ENCODE data around the gene MTOR. TPM values are rescaled to one million over a fixed set of nuclear protein-coding genes. Genes with fewer than 3 reads are reported as not detected.
"Not testable (repeated sequence)": the region's sequence is repeated elsewhere in the genome, so short reads cannot be mapped to it uniquely, and the experiment has no call there.

Gene MTOR
- total RNA-seq, 1 donor from 2014 or later = 59.2 TPM

DNA sequence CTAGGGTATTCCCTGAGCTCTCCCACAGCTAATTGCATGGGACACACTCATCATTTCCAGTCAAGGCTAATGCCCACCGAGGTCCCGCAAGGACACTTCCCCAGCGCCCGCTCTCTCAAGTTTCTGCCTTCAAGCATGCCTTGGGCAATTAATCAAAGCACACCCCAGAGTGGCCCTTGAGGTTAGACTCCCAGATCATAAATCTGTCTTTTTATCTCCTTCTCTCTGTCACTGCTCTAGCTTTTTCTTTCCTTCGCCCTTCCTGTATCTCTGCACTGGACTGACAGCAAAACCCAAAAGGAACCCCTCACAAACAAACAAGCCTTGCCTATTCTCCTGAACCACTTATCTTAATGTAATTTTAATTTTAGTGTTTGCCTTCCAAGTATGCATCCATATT is 154.8 kb downstream of the MTOR start:
- no peak for DNase-seq (ENCODE audit: low spot score)

DNA sequence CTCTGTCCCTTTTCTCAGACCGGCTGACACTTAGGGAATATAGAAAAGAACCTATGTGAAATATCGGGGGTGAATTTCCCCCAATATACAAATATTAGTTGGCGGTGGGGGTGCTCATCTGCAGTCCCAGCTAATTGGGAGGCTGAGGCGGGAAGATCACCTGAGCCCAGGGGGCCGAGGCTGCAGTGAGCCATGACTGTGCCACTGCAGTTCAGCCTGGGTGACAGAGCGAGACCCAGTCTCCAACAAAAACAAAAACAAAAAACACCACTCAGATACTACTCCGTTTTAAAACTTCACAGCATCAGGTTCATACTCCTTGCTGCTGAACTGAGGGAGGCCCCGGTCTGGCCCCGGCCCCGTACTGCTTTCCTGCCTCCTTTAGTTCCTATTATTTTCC is 156.8 kb downstream of the MTOR start:
- no peak for DNase-seq (ENCODE audit: low spot score)

DNA sequence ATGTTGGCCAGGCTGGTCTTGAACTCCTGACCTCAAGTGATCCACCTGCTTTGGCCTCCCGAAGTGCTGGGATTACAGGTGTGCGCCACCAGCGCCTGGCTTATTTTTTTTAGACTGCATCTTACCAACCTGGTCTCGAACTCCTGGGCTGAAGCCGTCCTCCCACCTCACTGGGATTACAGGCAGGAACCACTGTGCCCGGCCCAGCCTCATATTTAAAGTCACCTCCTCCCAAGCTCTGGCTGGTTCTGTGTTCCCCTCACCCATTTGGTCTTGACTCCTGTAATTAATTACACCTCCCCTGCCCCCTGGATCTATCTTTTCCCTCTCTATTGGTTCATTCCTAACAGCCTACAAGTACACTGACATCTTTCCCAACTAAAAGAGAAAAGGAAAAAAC is 161.0 kb downstream of the MTOR start:
- no peak for DNase-seq (ENCODE audit: low spot score)

DNA sequence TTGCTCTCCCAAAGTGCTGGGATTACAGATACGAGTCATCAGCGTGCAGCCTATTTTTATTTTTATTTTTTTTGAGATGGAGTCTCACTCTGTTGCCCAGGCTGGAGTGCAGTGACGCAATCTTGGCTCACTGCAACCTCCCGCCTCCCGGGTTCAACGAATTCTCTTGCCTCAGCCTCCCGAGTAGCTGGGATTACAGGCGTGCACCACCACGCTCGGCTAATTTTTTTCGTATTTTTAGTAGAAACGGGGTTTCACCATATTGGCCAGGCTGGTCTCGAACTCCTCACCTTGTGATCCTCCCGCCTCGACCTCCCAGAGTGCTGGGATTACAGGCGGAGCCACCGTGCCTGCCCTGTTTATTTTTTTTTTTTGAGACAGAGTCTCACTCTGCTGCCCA is 161.5 kb downstream of the MTOR start:
- DNase-seq (ENCODE audit: low spot score) = not testable (repeated sequence)

DNA sequence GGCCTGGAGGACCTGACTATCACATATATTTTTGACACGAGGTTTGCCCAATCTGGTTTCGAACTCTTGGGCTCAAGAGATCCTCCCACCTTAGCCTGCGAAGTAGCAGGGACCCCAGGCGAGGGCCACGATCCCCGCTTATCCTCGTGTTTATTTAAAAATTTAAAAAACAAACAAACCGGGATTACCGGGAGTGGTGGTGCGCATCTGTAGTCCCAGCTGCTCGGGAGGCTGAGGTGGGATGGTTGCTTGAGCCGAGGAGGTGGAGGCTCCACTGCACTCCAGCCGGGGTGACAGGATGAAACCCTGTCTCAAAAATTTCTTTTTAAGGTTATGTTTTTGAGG is 162.2 kb downstream of the MTOR start:
- no peak for DNase-seq (ENCODE audit: low spot score)

DNA sequence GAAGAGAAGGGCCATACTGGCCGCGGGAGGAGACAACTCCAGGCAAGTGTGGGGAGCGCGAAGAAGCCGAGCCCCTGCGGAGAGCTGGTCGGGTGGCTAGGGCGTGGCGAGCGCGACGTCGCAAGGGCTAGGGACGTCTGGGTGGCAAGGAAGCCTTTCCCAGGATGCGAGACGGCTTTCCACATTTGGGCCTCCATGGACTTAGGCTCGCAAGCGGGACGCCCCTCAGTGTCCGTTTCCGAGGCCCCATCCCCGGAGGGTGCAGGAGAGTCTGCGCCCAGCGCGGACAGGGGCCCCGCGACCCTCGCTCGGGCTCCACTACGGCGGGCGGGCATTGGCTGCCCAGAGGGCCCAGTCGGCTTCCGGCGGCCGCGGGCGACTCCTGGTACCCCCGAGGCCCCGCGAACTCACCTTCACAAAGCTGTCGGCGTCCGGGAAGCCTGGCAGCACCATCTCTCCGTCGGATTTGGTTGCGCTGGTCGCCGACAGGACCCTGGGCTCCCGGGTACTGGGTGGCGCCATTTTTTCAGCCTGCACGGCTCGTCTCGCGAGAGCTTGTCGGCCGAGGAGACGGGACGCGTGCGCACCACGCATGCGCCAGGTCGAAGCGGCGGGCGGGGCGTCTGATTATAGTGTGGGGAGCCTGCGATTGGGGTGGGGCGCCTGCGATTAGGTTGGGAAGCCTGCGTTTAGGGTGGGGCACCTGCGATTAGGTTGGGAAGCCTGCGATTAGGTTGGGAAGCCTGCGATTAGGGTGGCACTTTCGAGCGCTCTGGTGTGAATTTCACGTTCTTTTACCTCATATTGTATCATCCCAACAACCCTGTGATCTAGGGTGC is 162.8 kb downstream of the MTOR start, which contains the start of gene EXOSC10:
TSS of gene EXOSC10 (minus strand) at position 560 of the 839 bp plus-strand sequence. CDS start at position 522, 38 bp downstream.
- peak; percentile 95 for DNase-seq (ENCODE audit: low spot score)

DNA sequence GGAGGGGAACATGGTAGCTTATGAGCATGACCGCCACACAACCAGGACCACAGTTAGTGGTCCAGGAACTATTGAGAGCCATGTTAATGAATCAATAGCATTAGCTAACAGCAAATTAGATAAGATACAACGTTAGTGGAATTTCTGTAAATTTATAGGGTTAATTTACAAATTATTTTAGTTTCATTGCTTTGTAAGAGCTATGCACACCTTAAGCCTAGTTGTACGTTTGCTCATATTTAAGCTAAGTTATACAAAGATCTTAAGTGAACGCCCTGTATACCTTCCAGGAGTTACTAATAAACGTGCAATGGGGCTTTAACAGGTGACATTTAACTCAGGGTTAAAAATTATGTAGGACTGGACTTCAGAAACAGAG is 163.4 kb downstream of the MTOR start:
- DNase-seq (ENCODE audit: low spot score) = no peak

DNA sequence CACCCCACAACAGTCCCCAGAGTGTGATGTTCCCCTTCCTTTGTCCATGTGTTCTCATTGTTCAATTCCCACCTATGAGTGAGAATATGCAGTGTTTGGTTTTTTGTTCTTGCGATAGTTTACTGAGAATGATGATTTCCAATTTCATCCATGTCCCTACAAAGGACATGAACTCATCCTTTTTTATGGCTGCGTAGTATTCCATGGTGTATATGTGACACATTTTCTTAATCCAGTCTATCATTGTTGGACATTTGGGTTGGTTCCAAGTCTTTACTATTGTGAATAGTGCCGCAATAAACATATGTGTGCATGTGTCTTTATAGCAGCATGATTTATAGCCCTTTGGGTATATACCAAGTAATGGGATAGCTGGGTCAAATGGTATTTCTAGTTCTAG is 178.6 kb downstream of the MTOR start:
- not testable (repeated sequence) for DNase-seq (ENCODE audit: low spot score)

DNA sequence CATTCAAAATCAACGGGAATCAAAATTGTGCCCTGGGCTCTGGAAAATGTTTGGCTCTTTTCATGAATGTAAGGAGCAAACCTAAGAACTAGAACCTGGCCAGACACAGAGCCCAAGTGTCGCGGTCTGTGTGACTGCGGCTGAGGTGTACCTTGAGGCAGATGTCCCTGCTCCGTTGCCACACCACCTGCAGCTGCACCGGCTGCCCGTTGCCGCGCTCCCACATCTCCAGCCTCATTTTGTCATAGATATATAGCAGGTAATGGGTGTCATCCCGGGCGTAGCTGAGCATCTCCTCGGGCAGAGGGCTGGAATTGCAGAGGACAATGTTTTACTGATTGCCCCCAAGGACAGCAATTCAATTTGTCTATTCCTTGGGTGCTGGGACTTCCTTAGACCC is 181.4 kb downstream of the MTOR start:
- DNase-seq (ENCODE audit: low spot score) = peak; percentile 20

DNA sequence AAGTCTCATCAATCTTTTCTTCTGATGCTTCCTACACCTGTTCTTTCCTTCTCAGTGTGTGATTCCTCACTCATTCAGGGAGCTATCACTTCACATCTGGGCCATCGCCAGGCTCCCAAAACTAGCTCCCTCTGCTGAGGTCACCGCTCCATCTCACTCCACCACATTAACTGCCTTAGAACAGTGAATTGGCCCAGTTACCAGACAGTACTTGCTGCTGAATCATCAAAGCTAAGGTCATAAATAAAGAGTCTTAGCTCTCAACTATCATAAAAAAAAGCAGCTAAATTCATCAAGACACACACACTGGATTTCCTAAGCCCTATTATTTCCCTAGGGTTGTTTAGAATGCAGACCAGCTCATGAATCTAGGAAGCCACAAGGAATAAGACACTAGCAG is 183.7 kb downstream of the MTOR start:
- DNase-seq (ENCODE audit: low spot score) = peak; percentile 13

DNA sequence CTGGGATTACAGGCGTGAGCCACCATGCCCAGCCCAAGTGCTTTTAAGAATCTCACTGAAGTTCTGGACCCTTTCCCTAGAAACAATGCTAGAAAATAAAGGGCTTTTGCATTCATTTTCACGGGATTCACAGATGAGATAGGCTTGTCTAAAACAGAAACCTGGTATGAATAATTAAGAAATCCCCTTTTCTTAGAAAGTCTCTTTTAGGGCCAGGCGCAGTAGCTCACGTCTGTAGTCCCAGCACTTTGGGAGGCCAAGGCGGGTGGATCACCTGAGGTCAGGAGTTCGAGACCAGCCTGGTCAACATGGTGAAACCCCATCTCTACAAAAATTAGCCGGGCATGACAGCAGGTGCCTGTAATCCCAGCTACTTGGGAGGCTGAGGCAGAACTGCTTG is 189.0 kb downstream of the MTOR start:
- not testable (repeated sequence) for DNase-seq (ENCODE audit: low spot score)

DNA sequence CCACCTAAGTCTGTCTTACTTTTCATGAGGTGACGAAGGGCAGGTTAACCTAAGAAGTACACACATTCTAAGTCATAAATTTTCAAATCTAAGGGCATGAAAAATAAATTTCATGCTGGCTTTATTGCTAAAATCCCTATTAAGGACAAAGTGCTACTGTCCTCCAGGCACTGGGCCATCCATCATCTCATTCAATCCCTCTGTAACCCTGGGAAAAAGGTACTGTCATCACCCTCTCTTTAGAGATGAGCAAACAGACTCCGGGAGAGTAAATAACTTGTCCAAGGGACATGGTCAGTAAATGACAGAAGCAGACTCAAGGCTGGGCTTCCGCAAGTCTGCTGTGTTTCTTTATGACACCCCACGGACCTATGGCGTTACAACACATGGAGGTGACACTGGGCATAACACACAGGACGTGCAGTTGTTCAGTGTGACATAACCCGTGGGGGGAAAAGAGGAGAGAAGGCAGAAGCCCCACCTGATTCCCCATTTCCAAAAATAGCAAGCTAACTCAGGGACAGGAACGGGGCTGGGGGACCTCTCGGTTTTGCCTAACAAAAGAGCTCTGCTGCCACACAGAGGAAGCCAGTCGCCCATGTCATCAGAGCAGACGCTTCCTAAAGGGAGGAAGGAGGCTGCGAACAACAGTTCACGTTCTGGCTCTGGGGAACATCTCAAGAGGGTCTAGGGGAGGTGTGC is 190.0 kb downstream of the MTOR start:
- no peak for DNase-seq (ENCODE audit: low spot score)

DNA sequence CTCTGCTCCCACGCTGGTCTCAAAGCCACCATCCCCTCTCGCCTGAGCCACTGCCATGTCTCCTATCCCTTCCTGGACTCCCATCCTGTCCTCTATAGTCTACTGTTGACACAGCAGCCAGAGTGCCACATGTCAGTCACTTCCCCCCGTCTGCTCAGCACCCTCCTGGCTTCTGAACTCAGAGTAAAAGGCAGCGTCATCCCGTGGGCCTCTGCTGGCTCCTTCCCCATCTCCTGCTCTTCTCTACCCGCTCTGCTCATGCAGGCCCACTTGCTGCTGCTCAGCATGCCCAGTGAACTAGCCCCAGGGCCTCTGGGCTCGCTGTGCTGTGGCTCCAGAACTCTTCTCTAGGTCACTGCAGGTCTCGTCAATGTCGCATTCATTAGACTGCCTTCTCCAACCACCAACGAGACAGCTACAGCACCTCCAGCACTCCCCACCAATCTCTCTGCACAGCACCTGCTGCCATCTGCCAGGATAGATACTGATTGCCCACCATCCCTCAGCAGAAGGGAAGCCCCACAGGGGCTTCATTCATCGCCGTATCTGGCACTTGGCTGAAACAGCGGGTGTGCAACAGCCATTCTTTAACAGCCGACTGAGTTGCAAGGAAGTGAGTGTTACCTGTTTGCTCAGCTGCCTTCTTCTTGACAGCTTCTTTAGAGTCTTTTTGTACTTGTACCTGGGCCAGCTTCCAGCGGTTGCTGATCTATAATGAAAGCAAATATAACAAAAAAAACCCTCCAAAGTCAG is 190.7 kb downstream of the MTOR start:
- DNase-seq (ENCODE audit: low spot score) = no peak

DNA sequence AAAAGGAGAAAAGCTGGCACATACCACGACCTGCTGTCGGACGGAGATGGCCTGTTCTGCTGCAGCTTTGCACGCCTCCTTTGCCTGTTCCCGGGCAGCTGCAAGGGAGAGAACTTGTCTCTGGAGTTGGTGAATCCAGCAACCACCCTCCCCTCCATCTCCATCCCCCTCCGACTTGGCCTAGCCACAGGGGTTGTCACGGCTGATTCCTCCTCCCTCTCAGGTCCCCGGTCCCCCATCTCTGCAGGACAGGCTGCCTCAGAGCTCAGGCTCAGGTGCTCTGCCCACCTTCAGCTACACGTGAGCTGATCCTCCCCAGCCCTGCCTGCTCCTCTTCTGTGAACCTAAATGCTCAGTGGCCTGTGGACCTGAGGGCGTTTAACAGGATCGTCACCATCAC is 191.5 kb downstream of the MTOR start:
- peak; percentile 32 for DNase-seq (ENCODE audit: low spot score)

DNA sequence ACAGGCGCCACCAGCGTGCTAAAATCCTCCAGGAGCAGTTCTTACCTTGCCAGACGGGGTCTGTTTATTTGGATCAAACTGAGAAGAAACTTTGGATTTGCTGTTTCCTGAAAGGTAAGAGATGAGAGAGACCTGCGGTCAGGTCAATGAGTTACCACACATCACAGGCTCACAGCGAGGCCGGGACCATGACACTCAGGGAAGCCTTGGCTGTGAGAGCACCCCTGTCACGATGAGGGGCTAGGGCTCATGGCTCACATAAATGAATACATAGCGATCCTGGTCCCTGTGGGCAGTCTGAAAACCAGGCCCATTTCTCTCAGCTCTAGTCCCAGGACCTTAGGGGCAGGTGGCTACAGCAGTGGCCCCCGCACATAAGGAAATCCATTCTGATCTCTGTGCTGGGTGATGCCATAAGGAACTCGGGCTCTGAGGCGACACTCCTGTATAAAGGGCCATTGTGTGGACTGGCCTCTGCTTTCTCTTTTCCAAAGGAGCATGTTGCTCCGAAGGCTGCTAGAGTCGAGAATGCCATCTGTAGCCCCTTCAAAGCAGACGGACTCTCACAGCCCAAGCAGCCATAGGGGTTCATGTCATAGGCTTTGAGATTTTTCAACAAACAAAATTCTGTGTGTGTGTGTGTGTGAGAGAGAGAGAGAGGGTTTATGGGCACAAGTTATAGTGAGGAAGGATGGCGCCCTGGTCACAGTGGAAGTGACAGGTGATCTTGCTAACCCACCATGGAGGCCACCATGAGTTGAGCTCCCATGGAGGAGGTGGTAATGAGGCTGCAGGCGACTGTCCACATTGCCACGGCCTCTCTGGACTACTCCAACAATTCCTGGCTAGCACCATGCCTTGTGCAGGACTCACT is 193.5 kb downstream of the MTOR start:
- DNase-seq (ENCODE audit: low spot score) = peak; percentile 1

DNA sequence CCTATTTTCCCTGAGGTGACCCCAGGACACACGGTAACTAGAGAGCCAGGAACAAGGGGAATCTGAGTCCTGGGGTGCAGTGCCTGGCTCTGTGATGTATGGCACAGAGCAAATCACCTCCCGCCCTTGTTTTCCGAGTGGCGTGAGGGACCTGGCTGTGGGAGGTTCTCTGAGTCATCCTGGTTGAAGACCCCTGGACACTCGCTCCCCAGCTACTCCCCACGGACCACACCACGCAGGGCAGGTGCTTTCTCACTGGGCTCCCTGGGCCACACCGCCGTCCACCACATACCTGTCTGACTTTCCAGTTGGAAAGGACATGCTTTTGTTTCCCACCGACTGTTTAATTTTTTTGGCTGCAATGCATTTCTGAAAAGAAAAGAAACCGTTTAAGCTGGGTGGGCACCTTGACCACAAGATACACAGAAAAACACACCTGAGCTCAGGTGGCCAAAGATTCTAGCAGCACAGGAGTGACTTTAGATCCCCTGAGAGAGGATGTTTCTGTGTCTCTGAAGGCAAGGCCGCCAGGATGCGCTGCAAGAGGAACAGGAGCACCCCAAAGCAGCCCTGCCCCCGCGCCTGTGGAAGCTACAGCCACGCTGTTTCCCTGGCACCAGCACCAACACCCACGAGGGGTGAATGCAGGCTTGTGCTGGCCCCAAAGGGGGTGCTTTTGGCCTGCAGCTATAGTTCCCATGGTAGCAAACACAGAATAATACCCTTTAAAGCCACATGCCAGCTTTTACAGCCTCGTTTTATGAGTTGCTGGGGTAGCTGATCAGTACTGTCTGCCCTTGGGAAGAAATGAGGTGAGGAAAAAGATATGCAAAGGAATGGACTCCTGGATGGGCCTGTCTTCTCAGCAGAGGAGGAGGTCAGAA is 194.4 kb downstream of the MTOR start:
- DNase-seq (ENCODE audit: low spot score) = no peak

DNA sequence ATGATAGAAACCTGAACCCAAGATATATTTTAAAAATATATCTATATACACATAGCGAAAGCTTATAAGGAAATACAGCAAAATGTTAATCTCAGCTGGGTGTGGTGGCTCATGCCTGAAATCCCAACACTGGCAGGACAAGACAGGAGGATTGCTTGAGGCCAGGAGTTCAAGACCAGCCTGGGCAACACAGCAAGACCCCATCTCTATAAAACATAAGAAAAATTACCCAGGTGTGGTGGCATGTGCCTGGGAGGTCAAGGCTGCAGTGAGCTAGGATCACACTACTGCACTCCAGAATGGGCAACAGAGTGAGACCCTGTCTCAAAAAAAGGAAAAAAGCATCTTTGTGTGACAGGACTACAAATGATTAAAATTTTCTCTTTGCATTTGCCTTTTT is 196.6 kb downstream of the MTOR start:
- no peak for DNase-seq (ENCODE audit: low spot score)

DNA sequence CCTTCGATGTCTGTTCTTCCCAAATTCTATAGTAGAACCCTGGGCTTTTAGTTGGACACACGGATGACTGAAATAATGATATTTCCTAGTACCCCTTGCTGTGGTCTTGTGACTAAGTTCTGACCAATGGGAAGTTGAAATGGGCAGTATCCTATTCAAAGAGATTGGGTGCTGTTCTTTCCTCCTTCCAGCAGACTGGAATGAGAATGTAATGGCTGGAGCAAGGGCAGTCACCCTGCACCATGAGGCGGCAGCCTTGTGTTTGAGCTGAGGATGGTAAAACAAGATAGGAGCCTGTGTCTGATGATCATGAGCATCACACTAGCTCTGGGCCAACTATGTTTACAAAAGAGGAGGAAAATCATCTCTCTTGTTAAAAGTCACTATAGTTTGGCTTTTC is 197.4 kb downstream of the MTOR start:
- DNase-seq (ENCODE audit: low spot score) = no peak

DNA sequence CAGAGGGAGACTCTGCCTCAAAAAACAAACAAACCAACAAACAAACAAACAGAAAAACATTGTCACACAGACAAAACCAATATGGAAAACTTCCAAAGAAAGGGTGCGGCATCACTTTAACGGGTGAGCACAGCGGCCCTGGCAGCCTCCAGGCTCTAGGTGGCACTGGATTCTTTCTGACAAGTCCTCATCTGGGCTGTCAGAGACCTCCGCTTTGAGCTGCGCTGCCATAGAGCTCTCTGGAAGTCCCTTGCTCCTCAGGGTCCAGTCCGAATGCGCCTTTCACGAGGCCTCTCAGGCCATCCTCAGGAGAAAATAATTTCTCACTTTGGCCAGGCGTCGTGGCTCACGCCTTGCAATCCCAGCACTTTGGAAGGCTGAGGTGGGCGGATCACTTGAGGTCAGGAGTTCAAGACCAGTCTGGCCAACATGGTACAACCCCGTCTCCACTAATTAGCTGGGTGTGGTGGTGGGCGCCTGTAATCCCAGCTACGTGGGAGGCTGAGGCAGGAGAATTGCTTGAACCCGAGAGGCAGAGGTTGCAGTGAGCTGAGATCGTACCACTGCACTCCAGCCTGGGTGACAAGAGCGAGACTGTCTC is 198.3 kb downstream of the MTOR start:
- DNase-seq (ENCODE audit: low spot score) = not testable (repeated sequence)

DNA sequence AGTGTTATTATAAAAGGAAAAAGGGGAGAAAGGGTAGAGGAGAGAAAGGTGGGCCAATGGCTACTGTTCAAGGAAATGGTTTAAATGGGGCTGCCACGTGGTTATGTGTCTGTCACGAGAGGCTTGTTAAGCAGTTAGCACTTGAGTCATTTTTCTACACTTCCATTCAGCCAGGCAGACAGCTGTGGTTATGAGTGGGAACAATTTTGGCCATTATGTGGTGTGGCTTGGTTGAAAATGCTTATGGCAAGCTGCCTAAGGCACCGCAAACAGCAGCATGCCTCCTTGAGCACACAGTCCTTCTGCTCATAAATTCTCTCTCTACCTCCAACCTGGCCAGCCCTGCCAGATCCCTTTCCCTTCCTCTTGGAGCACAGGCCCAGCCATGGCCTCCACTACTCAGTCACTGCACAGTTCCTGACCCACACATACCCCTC is 199.4 kb downstream of the MTOR start:
- no peak for DNase-seq (ENCODE audit: low spot score)
